ENCODE data around the gene FRRS1.

The FRRS1 gene

DNA sequence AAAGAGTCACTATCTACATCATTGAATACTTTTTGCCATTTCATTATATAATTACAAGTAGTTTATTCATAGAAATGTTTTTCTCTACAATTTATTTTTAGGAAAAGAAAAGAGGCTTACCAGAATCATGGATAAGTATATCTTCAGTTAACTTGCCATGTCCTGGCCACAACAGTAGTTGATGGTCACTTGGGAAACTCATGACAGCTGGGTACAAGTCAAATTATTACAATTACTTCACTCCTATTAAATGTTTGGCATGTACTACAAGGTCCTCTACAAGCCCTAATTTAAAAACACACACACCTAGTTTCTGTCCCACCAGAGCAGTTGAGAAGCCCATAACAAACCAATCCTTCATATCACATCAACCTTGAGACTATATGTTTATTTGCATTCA, 91.1 kb downstream of the FRRS1 start:
- DNase-seq: no peak
- Histone ChIP-seq H3K4me3 (ENCODE audit: low read depth, low read length) (no peak overlapping the region), H3K9me3 (ENCODE audit: severe bottlenecking) (no peaks in the 10 kb centered on the region), H3K27me3 (ENCODE audit: insufficient read depth, low read depth, severe bottlenecking) (no peaks in the 10 kb centered on the region), H3K36me3 (no peaks in the 10 kb centered on the region; the same call in 1 of the 2 replicates), H3K27ac (no peak overlapping the region)
- TF ChIP-seq, protein P1, sequence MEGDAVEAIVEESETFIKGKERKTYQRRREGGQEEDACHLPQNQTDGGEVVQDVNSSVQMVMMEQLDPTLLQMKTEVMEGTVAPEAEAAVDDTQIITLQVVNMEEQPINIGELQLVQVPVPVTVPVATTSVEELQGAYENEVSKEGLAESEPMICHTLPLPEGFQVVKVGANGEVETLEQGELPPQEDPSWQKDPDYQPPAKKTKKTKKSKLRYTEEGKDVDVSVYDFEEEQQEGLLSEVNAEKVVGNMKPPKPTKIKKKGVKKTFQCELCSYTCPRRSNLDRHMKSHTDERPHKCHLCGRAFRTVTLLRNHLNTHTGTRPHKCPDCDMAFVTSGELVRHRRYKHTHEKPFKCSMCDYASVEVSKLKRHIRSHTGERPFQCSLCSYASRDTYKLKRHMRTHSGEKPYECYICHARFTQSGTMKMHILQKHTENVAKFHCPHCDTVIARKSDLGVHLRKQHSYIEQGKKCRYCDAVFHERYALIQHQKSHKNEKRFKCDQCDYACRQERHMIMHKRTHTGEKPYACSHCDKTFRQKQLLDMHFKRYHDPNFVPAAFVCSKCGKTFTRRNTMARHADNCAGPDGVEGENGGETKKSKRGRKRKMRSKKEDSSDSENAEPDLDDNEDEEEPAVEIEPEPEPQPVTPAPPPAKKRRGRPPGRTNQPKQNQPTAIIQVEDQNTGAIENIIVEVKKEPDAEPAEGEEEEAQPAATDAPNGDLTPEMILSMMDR (IDR thresholded peaks at IDR 0.05; ENCODE audit: low read depth, low read length): no peak

- H3K36me3 ChIP-seq: peaks cover 3% of the 10 kb centered on the region; the same call in 1 of the 2 replicates
- H3K27ac ChIP-seq: no peak overlapping the region
- H3K9me3 ChIP-seq (ENCODE audit: severe bottlenecking): no peaks in the 10 kb centered on the region
- H3K27me3 ChIP-seq (ENCODE audit: insufficient read depth, low read depth, severe bottlenecking): no peaks in the 10 kb centered on the region
- DNase-seq: no peak
- H3K4me3 ChIP-seq (ENCODE audit: low read depth, low read length): no peak overlapping the region
- TF ChIP-seq, protein P1 (IDR thresholded peaks at IDR 0.05; ENCODE audit: low read depth, low read length): no peak
These were observed 92.0 kb downstream of the FRRS1 start for GRCh38 chr1:99674115-99675064.

GRCh38 chr1:99673315-99673714, 93.1 kb downstream of the FRRS1 start:
- DNase-seq: no peak
- Histone ChIP-seq H3K9me3 (ENCODE audit: severe bottlenecking) (no peaks in the 10 kb centered on the region), H3K27ac (no peak overlapping the region), H3K36me3 (peaks cover 5% of the 10 kb centered on the region), H3K27me3 (ENCODE audit: insufficient read depth, low read depth, severe bottlenecking) (no peaks in the 10 kb centered on the region), H3K4me3 (ENCODE audit: low read depth, low read length) (no peak overlapping the region)
- TF ChIP-seq, protein P1 (IDR thresholded peaks at IDR 0.05; ENCODE audit: low read depth, low read length): no peak

DNA sequence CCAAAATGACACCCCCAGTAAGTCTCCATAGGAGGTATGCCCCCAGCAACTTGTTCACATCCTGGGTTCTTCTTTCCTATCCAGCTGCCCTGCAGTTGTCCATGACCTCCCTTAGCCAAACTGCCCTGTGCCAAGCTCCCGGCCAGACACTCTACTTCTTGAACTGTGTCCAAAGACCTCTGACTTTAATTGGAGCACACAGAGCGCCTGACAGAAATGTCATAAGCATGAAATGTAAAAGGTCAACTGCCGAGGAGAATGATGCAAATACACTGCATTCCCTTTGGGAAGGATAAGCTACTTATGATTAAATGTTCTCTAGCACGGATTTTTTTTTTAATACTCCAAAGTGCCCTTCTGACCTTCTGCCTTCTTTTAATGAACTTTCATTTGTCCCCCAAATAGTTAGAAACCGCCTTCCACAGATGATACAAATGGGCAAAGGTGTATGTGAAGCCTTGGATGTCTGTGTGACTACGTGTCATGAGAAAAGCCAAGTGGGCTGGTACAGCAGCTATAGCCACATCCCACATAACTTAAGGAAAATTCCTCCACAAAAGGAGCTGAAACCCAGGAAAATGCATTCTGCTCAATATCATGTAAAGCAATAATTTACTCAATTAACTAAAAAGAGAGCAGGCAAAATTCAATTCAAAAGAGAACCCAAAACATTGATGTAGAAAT, 93.8 kb downstream of the FRRS1 start:
- peaks cover 7% of the 10 kb centered on the region for H3K36me3 ChIP-seq
- H3K27ac ChIP-seq: no peak overlapping the region
- no peaks in the 10 kb centered on the region for H3K27me3 ChIP-seq (ENCODE audit: insufficient read depth, low read depth, severe bottlenecking)
- H3K9me3 ChIP-seq (ENCODE audit: severe bottlenecking): no peaks in the 10 kb centered on the region
- no peak overlapping the region for H3K4me3 ChIP-seq (ENCODE audit: low read depth, low read length)
- DNase-seq: no peak
- TF ChIP-seq, protein P1 (IDR thresholded peaks at IDR 0.05; ENCODE audit: low read depth, low read length): no peak

- no peaks in the 10 kb centered on the region for H3K27me3 ChIP-seq (ENCODE audit: insufficient read depth, low read depth, severe bottlenecking)
- no peak for DNase-seq
- peaks cover 7% of the 10 kb centered on the region for H3K36me3 ChIP-seq
- no peaks in the 10 kb centered on the region for H3K9me3 ChIP-seq (ENCODE audit: severe bottlenecking)
- H3K4me3 ChIP-seq (ENCODE audit: low read depth, low read length): no peak overlapping the region
- no peak overlapping the region for H3K27ac ChIP-seq
- TF ChIP-seq, protein P1 (IDR thresholded peaks at IDR 0.05; ENCODE audit: low read depth, low read length): no peak
These were observed 94.4 kb downstream of the FRRS1 start for GRCh38 chr1:99672038-99672437.
